Suprapubic skin (tissue), 4 donors: ENCODE measurements around the gene MGARP. TPM values are rescaled to one million over a fixed set of nuclear protein-coding genes. Genes with fewer than 3 reads are reported as not detected.

Experiments used
- DNase-seq, 2 donors: peaks; one replicate each; pipeline ENCODE4 v3.0.0-alpha.2; 2019; ENCODE audit warnings: low spot score in 2 of 2
- H3K27ac ChIP-seq: fragments of 200-600 bp; sonication (generic); one replicate; pipeline ENCODE4 v1.5.1; 2019
- H3K27me3 ChIP-seq: fragments of 200-600 bp; sonication (generic); one replicate; pipeline ENCODE4 v1.5.1; 2019
- H3K36me3 ChIP-seq: fragments of 200-600 bp; sonication (generic); one replicate; pipeline ENCODE4 v1.5.1; 2019
- H3K4me1 ChIP-seq: fragments of 200-600 bp; sonication (generic); one replicate; pipeline ENCODE4 v1.5.1; 2019
- H3K4me3 ChIP-seq: fragments of 200-600 bp; sonication (generic); one replicate; pipeline ENCODE4 v1.5.1; 2019; ENCODE audit warnings: mild to moderate bottlenecking
- H3K9me3 ChIP-seq: fragments of 200-600 bp; sonication (generic); one replicate; pipeline ENCODE4 v1.5.1; 2019
- CTCF ChIP-seq, 2 donors: fragments of 200-600 bp in 1 of 2; fragments of 450-650 bp in 1 of 2; sonication (generic) in 1 of 2; IDR thresholded peaks; one replicate each; pipeline ENCODE4 v1.5.1; 2016 to 2019; ENCODE audit warnings: antibody characterized with exemption in 2 of 2, mild to moderate bottlenecking in 1 of 2, moderate library complexity in 1 of 2
- EP300 ChIP-seq: sonication (generic); formaldehyde crosslinking; IDR thresholded peaks from one replicate; pipeline ENCODE4 v1.6.1; 2017; ENCODE audit warnings: antibody characterized with exemption
- POLR2A ChIP-seq, 2 donors: fragments of 450-650 bp; IDR thresholded peaks; one replicate each; pipeline ENCODE4 v1.6.1; 2017; ENCODE audit warnings: antibody characterized with exemption in 2 of 2, mild to moderate bottlenecking in 2 of 2, moderate library complexity in 2 of 2
- POLR2AphosphoS5 ChIP-seq, 3 donors: sonication (generic); formaldehyde crosslinking; IDR thresholded peaks; one replicate each; pipeline ENCODE4 v1.6.1; 2017; ENCODE audit warnings: antibody characterized with exemption in 3 of 3
- WGBS: methylation state at CpG from one replicate; pipeline ENCODE4 v1.1.5; 2018; 5-methylcytosine and 5-hydroxymethylcytosine counted together
- total RNA-seq, 4 donors: library from RNA; depleted of rRNA; stranded (reverse); fragments of >200 nt; gene quantifications; one replicate each; pipeline ENCODE4 v1.1.0, GENCODE V29; 2016

Gene MGARP
- total RNA-seq, 4 donors from 2014 or later = 0.36 to 0.60 TPM; not detected in 2

- TF ChIP-seq POLR2AphosphoS5 (IDR thresholded peaks at IDR 0.05) (no peak), POLR2A (IDR thresholded peaks at IDR 0.05) (no peak), CTCF (IDR thresholded peaks at IDR 0.05) (no peak), EP300 (no peak)
- Histone ChIP-seq H3K9me3 (no peaks in the 10 kb centered on the region), H3K27me3 (no peaks in the 10 kb centered on the region), H3K36me3 (no peaks in the 10 kb centered on the region), H3K27ac (no peak overlapping the region), H3K4me3 (no peak overlapping the region), H3K4me1 (peaks cover 12% of the 10 kb centered on the region)
- 82% methylated on average over 7 of the region's 7 CpGs for WGBS
- DNase-seq = no peak
These were observed 40.8 kb downstream of the MGARP start for GRCh38 chr4:139239127-139239772.

- no peak overlapping the region for H3K27ac ChIP-seq
- H3K4me1 ChIP-seq = no peaks in the 10 kb centered on the region
- H3K4me3 ChIP-seq = no peak overlapping the region
- TF ChIP-seq POLR2A (IDR thresholded peaks at IDR 0.05) = no peak
- no peak for TF ChIP-seq EP300
- no peak for TF ChIP-seq POLR2AphosphoS5 (IDR thresholded peaks at IDR 0.05)
- no peak for TF ChIP-seq CTCF (IDR thresholded peaks at IDR 0.05)
- H3K27me3 ChIP-seq = no peaks in the 10 kb centered on the region
- no peak for DNase-seq
- 91% methylated on average over 3 of the region's 3 CpGs for WGBS
- H3K9me3 ChIP-seq = no peaks in the 10 kb centered on the region
- H3K36me3 ChIP-seq = no peaks in the 10 kb centered on the region
These were observed 45.8 kb downstream of the MGARP start for GRCh38 chr4:139234253-139234652.

- 31% methylated on average over 3 of the region's 3 CpGs for WGBS
- H3K27ac ChIP-seq = no peak overlapping the region
- DNase-seq = no peak
- H3K4me1 ChIP-seq = no peaks in the 10 kb centered on the region
- TF ChIP-seq POLR2A (IDR thresholded peaks at IDR 0.05) = no peak
- TF ChIP-seq CTCF (IDR thresholded peaks at IDR 0.05) = peak; percentile 54 to 60
- no peaks in the 10 kb centered on the region for H3K27me3 ChIP-seq
- H3K4me3 ChIP-seq = no peak overlapping the region
- no peaks in the 10 kb centered on the region for H3K36me3 ChIP-seq
- H3K9me3 ChIP-seq = no peaks in the 10 kb centered on the region
These were observed 50.4 kb downstream of the MGARP start for GRCh38 chr4:139229534-139230039.

- no peak for DNase-seq
- Histone ChIP-seq H3K27ac (no peak overlapping the region), H3K4me1 (no peaks in the 10 kb centered on the region), H3K27me3 (no peaks in the 10 kb centered on the region), H3K4me3 (no peak overlapping the region), H3K36me3 (no peaks in the 10 kb centered on the region), H3K9me3 (no peaks in the 10 kb centered on the region)
- 37% methylated on average over 2 of the region's 2 CpGs for WGBS
- TF ChIP-seq CTCF (IDR thresholded peaks at IDR 0.05) (no peak), EP300 (no peak), POLR2A (IDR thresholded peaks at IDR 0.05) (no peak), POLR2AphosphoS5 (IDR thresholded peaks at IDR 0.05) (no peak)
These were observed 52.2 kb downstream of the MGARP start for GRCh38 chr4:139227729-139228404.

- H3K9me3 ChIP-seq = no peaks in the 10 kb centered on the region
- no peaks in the 10 kb centered on the region for H3K4me1 ChIP-seq
- WGBS = 85% methylated on average over 2 of the region's 2 CpGs
- TF ChIP-seq POLR2A (IDR thresholded peaks at IDR 0.05) (no peak), EP300 (no peak), POLR2AphosphoS5 (IDR thresholded peaks at IDR 0.05) (no peak), CTCF (IDR thresholded peaks at IDR 0.05) (no peak)
- no peaks in the 10 kb centered on the region for H3K27me3 ChIP-seq
- DNase-seq = no peak
- no peak overlapping the region for H3K4me3 ChIP-seq
- H3K27ac ChIP-seq = no peak overlapping the region
- H3K36me3 ChIP-seq = no peaks in the 10 kb centered on the region
These were observed 56.2 kb downstream of the MGARP start for GRCh38 chr4:139223682-139224317.
